A549 (cell line): Measurements from ENCODE around the gene CEMIP2. TPM values are rescaled to one million over a fixed set of nuclear protein-coding genes. Genes with fewer than 3 reads are reported as not detected.

Experiments
- ATAC-seq, 2 experiments: fragments of 200-7000 bp in 1 of 2; fragments of >200 bp in 1 of 2; cut with Nextera tagmentation in 1 of 2; cut with Tn5 transposase in 1 of 2; 3 replicates each; pipeline versions ENCODE4 v1.8.0 to v1.9.1; 2018 to 2020; ENCODE audit warnings: mild to moderate bottlenecking in 1 of 2, moderate library complexity in 1 of 2
- CTCF ChIA-PET: fragments of 300-600 bp; sonication (Branson Sonifier 250); formaldehyde crosslinking; extraction: SDS; loops from one replicate; lab custom pipeline; 2021; ENCODE audit warnings: antibody characterized with exemption, inconsistent platforms; lab: Yijun Ruan, JAX
- POLR2A ChIA-PET: fragments of 350-600 bp; formaldehyde crosslinking; extraction: SDS; loops from one replicate; lab custom pipeline; 2021; ENCODE audit warnings: antibody characterized with exemption, inconsistent platforms; lab: Yijun Ruan, JAX
- DNase-seq, 2 experiments: peaks; one replicate each; pipeline versions ENCODE4 v3.0.0 to v3.0.0-alpha.2; 2011 to 2016; ENCODE audit warnings: low read depth in 1 of 2, low spot score in 1 of 2
- FAIRE-seq: peaks from 2 replicates; lab custom pipeline; 2011; peaks lifted over from hg19 to GRCh38; lab: Jason Lieb, UNC
- H3K27ac ChIP-seq, 2 experiments: fragments of >200 bp; sonication (Bioruptor Twin); formaldehyde crosslinking; 3 replicates each; pipeline ENCODE4 v1.5.1; 2016 to 2017
- H3K4me1 ChIP-seq: fragments of >200 bp; sonication (Bioruptor Twin); formaldehyde crosslinking; 3 replicates; pipeline ENCODE4 v1.6.1; 2016
- H3K4me2 ChIP-seq: fragments of >200 bp; sonication (Bioruptor Twin); formaldehyde crosslinking; 3 replicates; pipeline ENCODE4 v1.6.1; 2016
- H3K4me3 ChIP-seq: fragments of >200 bp; sonication (Bioruptor Twin); formaldehyde crosslinking; 3 replicates; pipeline ENCODE4 v1.5.1; 2016
- H3K9me3 ChIP-seq: fragments of >200 bp; sonication (Bioruptor Twin); formaldehyde crosslinking; 3 replicates; pipeline ENCODE4 v1.6.1; 2016
- ATOH8 ChIP-seq: fragments of 250-450 bp; sonication (Bioruptor Pico); IDR thresholded peaks from 2 replicates; pipeline ENCODE4 v1.5.0; 2020; ENCODE audit warnings: low read depth, mild to moderate bottlenecking, moderate library complexity
- CEBPB ChIP-seq, 2 experiments: fragments of >200 bp in 1 of 2; sonication (Bioruptor Twin) in 1 of 2; formaldehyde crosslinking in 1 of 2; IDR thresholded peaks; 2 replicates each; pipeline ENCODE4 v1.6.1; 2012 to 2016
- E2F6 ChIP-seq: IDR thresholded peaks from 2 replicates; pipeline ENCODE4 v1.6.1; 2012; ENCODE audit warnings: low read depth, borderline replicate concordance
- EHMT2 ChIP-seq: fragments of 200-600 bp; sonication (generic); IDR thresholded peaks from 2 replicates; pipeline ENCODE4 v1.6.1; 2016; ENCODE audit warnings: antibody characterized with exemption, low read depth, mild to moderate bottlenecking, moderate library complexity
- EP300 ChIP-seq, 2 experiments: fragments of >200 bp; sonication (Bioruptor Twin); formaldehyde crosslinking; IDR thresholded peaks; 2 replicates in 1 of 2; 3 replicates in 1 of 2; pipeline ENCODE4 v1.6.1; 2016 to 2017
- FOSB ChIP-seq: fragments of 250-450 bp; sonication (Bioruptor Pico); IDR thresholded peaks from 2 replicates; pipeline ENCODE4 v1.5.0; 2020; ENCODE audit warnings: mild to moderate bottlenecking, moderate library complexity
- GATA3 ChIP-seq: IDR thresholded peaks from 2 replicates; pipeline ENCODE4 v1.6.1; 2012; ENCODE audit warnings: borderline replicate concordance
- HDAC2 ChIP-seq: fragments of 200-600 bp; sonication (generic); IDR thresholded peaks from 2 replicates; pipeline ENCODE4 v1.6.1; 2016
- HEYL ChIP-seq: fragments of 250-450 bp; sonication (Bioruptor Pico); IDR thresholded peaks from 2 replicates; pipeline ENCODE4 v1.8.0; 2021; ENCODE audit warnings: mild to moderate bottlenecking, moderate library complexity
- HOXB13 ChIP-seq: fragments of 250-450 bp; sonication (Bioruptor Pico); IDR thresholded peaks from 2 replicates; pipeline ENCODE4 v1.5.0; 2020; ENCODE audit warnings: low read depth, mild to moderate bottlenecking, moderate library complexity
- HOXB5 ChIP-seq: fragments of 250-450 bp; sonication (Bioruptor Pico); IDR thresholded peaks from 2 replicates; pipeline ENCODE4 v1.5.0; 2020; ENCODE audit warnings: mild to moderate bottlenecking, moderate library complexity
- JUN ChIP-seq, 2 experiments: fragments of >200 bp; sonication (Bioruptor Twin); formaldehyde crosslinking; IDR thresholded peaks; 2 replicates in 1 of 2; 3 replicates in 1 of 2; pipeline ENCODE4 v1.6.1; 2016 to 2017
- KDM1A ChIP-seq: fragments of 200-600 bp; sonication (generic); IDR thresholded peaks from 2 replicates; pipeline ENCODE4 v1.6.1; 2016; ENCODE audit warnings: low read depth, mild to moderate bottlenecking
- KDM5A ChIP-seq: fragments of 200-600 bp; sonication (generic); IDR thresholded peaks from 2 replicates; pipeline ENCODE4 v1.6.1; 2016; ENCODE audit warnings: antibody characterized with exemption, mild to moderate bottlenecking
- MAZ ChIP-seq: fragments of 150-350 bp; IDR thresholded peaks from 2 replicates; pipeline ENCODE4 v1.6.1; 2014; ENCODE audit warnings: antibody characterized with exemption, low read depth, low read length, borderline replicate concordance
- NFE2L2 ChIP-seq: fragments of 150-350 bp; conservative IDR thresholded peaks from 2 replicates; pipeline ENCODE4 v1.6.1; 2014; ENCODE audit warnings: low read length
- NPAS2 ChIP-seq: fragments of 250-450 bp; sonication (Bioruptor Pico); IDR thresholded peaks from 2 replicates; pipeline ENCODE4 v1.8.0; 2022; ENCODE audit warnings: mild to moderate bottlenecking, moderate library complexity, borderline replicate concordance
- NR3C1 ChIP-seq: fragments of >200 bp; sonication (Bioruptor Twin); formaldehyde crosslinking; IDR thresholded peaks from 3 replicates; pipeline ENCODE4 v1.6.1; 2017
- PBX3 ChIP-seq: IDR thresholded peaks from 2 replicates; pipeline ENCODE4 v1.6.1; 2012
- PHF8 ChIP-seq: fragments of 200-600 bp; sonication (generic); IDR thresholded peaks from 2 replicates; pipeline ENCODE4 v1.6.1; 2016; ENCODE audit warnings: low read depth, mild to moderate bottlenecking, antibody characterized with exemption, moderate library complexity, borderline replicate concordance
- REST ChIP-seq: fragments of 200-600 bp; sonication (generic); IDR thresholded peaks from 2 replicates; pipeline ENCODE4 v1.6.1; 2016; ENCODE audit warnings: antibody characterized with exemption, mild to moderate bottlenecking, moderate library complexity
- RFX5 ChIP-seq: fragments of 450-650 bp; IDR thresholded peaks from 2 replicates; pipeline ENCODE4 v1.7.1; 2014; ENCODE audit warnings: antibody characterized with exemption, mild to moderate bottlenecking, moderate library complexity
- SMC3 ChIP-seq: fragments of >200 bp; sonication (Bioruptor Twin); formaldehyde crosslinking; IDR thresholded peaks from 3 replicates; pipeline ENCODE4 v1.6.1; 2018; ENCODE audit warnings: inconsistent platforms
- SREBF2 ChIP-seq: fragments of 450-650 bp; IDR thresholded peaks from 2 replicates; pipeline ENCODE4 v1.6.1; 2014; ENCODE audit warnings: mild to moderate bottlenecking, moderate library complexity
- TFCP2L1 ChIP-seq: fragments of 250-450 bp; sonication (Bioruptor Pico); IDR thresholded peaks from 2 replicates; pipeline ENCODE4 v1.5.0; 2021; ENCODE audit warnings: mild to moderate bottlenecking
- USF2 ChIP-seq: fragments of 450-650 bp; IDR thresholded peaks from 2 replicates; pipeline ENCODE4 v1.6.1; 2014; ENCODE audit warnings: antibody characterized with exemption
- ZC3H11A ChIP-seq: fragments of 450-650 bp; IDR thresholded peaks from 2 replicates; pipeline ENCODE4 v1.6.1; 2014; ENCODE audit warnings: antibody characterized with exemption, mild to moderate bottlenecking
- ZNF302 ChIP-seq: fragments of 250-450 bp; sonication (Bioruptor Pico); IDR thresholded peaks from 2 replicates; pipeline ENCODE4 v1.9.0; 2021; ENCODE audit warnings: inconsistent platforms, mild to moderate bottlenecking, moderate library complexity
- ZSCAN20 ChIP-seq: fragments of 250-450 bp; sonication (Bioruptor Pico); IDR thresholded peaks from 2 replicates; pipeline ENCODE4 v1.8.0; 2022; ENCODE audit warnings: mild to moderate bottlenecking, moderate library complexity
- WGBS: methylation state at CpG from one replicate; pipeline ENCODE4 v1.1.6; 2017; ENCODE audit errors: missing lambda C conversion rate; 5-methylcytosine and 5-hydroxymethylcytosine counted together
- polyA plus RNA-seq, 4 experiments: library from polyadenylated mRNA; depleted of rRNA in 3 of 4; stranded (reverse); fragments of >200 nt; fragmentation: RNase III in 1 of 4; extraction: RNeasy Plus Mini Kit Qiagen cat#74134 plus additional on column Dnase treatment in 1 of 4; gene quantifications; 2 replicates in 3 of 4; 3 replicates in 1 of 4; pipeline ENCODE4 v1.2.3, GENCODE V29; 2011 to 2017

The CEMIP2 gene
- polyA plus RNA-seq, 2 of the 4 experiments (the other 2 are of a cell fraction): 146 to 161 TPM

GRCh38 chr9:71703172-71703872, 65.0 kb downstream of the CEMIP2 start:
- 84% methylated on average over 6 of the region's 6 CpGs for WGBS
- H3K4me2 ChIP-seq: no peak overlapping the region

GRCh38 chr9:71697882-71698281, 70.4 kb downstream of the CEMIP2 start:
- Histone ChIP-seq H3K4me1 (peaks cover 4% of the 10 kb centered on the region; the same call in 2 of the 3 replicates), H3K27ac (no peak overlapping the region), H3K4me3 (no peak overlapping the region), H3K9me3 (no peaks in the 10 kb centered on the region)
- no peak for ATAC-seq
- ChIA-PET POLR2A (no interaction called here), CTCF (no interaction called here)
- 100% methylated on average over 4 of the region's 4 CpGs for WGBS
- no peak for FAIRE-seq
- TF ChIP-seq HDAC2: no peak
- no peak for TF ChIP-seq ZSCAN20
- no peak for TF ChIP-seq ATOH8
- TF ChIP-seq ZC3H11A: no peak
- no peak for TF ChIP-seq PHF8
- TF ChIP-seq JUN (IDR thresholded peaks at IDR 0.05): no peak
- no peak for TF ChIP-seq PBX3
- no peak for TF ChIP-seq HEYL (CRISPR knock-in tag)
- TF ChIP-seq NPAS2: no peak
- TF ChIP-seq E2F6: no peak
- no peak for TF ChIP-seq NR3C1
- no peak for TF ChIP-seq MAZ
- no peak for TF ChIP-seq TFCP2L1 (CRISPR knock-in tag)
- TF ChIP-seq RFX5: no peak
- no peak for TF ChIP-seq EHMT2
- TF ChIP-seq, all 56 proteins: peak for 0
- no peak for DNase-seq
- no peak overlapping the region for H3K4me2 ChIP-seq

More at GRCh38 chr9:71703172-71703872, 65.0 kb downstream of the CEMIP2 start:
- ChIA-PET CTCF (interaction anchor here (0.9 to 1.2 kb wide), 4 partner anchors 12 to 101 kb away, joined by 3 to 4 read pairs (median 4); no protein-coding TSS in a partner anchor), POLR2A (no interaction called here)
- TF ChIP-seq HOXB13: no peak
- TF ChIP-seq REST: no peak
- no peak for TF ChIP-seq KDM5A
- no peak for TF ChIP-seq NFE2L2
- no peak for TF ChIP-seq KDM1A
- TF ChIP-seq SMC3: no peak
- no peak for TF ChIP-seq EP300 (IDR thresholded peaks at IDR 0.05)
- no peak for TF ChIP-seq HDAC2
- TF ChIP-seq ZNF302 (CRISPR knock-in tag): no peak
- no peak for TF ChIP-seq SREBF2
- no peak for TF ChIP-seq EHMT2
- no peak for TF ChIP-seq USF2
- no peak for TF ChIP-seq FOSB (CRISPR knock-in tag)
- no peak for TF ChIP-seq ATOH8
- TF ChIP-seq HEYL (CRISPR knock-in tag): no peak
- TF ChIP-seq CEBPB (IDR thresholded peaks at IDR 0.05): no peak
- no peak for TF ChIP-seq GATA3
- no peak for TF ChIP-seq HOXB5
- no peak overlapping the region for H3K4me3 ChIP-seq
- ATAC-seq: peak; percentile 46 to 49; a peak in 4 of 6 replicates
- no peaks in the 10 kb centered on the region for H3K9me3 ChIP-seq
- H3K4me1 ChIP-seq: peaks cover 8% of the 10 kb centered on the region; the same call in 2 of the 3 replicates
- no peak for FAIRE-seq
- no peak for DNase-seq
- no peak overlapping the region for H3K27ac ChIP-seq
